SK-N-SH treated with all-trans-retinoic acid at 6 μM for 48 hours (cell line): Measurements from ENCODE around the gene FNDC1.

ENCODE experiments used
- ATAC-seq: fragments of 200-7000 bp; cut with Tn5 transposase; 3 replicates; pipeline ENCODE4 v1.9.1; 2020; ENCODE audit warnings: mild to moderate bottlenecking, moderate library complexity
- ARNTL ChIP-seq: fragments of 450-650 bp; formaldehyde crosslinking; IDR thresholded peaks from 2 replicates; pipeline ENCODE4 v1.5.0; 2020; ENCODE audit warnings: low read depth, mild to moderate bottlenecking, moderate library complexity, borderline replicate concordance
- BACH2 ChIP-seq: fragments of 250-450 bp; sonication (Bioruptor Pico); IDR thresholded peaks from 2 replicates; pipeline ENCODE4 v1.9.0; 2021; ENCODE audit warnings: mild to moderate bottlenecking, borderline replicate concordance
- CREB5 ChIP-seq: fragments of 250-450 bp; sonication (Bioruptor Pico); IDR thresholded peaks from 2 replicates; pipeline ENCODE4 v1.5.1; 2020; ENCODE audit warnings: low read depth, mild to moderate bottlenecking, moderate library complexity
- CSDC2 ChIP-seq: fragments of 250-450 bp; sonication (Bioruptor Pico); IDR thresholded peaks from 2 replicates; pipeline ENCODE4 v1.5.0; 2020; ENCODE audit warnings: mild to moderate bottlenecking, moderate library complexity
- ESRRG ChIP-seq: fragments of 250-450 bp; sonication (Bioruptor Pico); IDR thresholded peaks from 2 replicates; pipeline ENCODE4 v1.6.1; 2021; ENCODE audit warnings: mild to moderate bottlenecking
- ISL1 ChIP-seq: fragments of 250-450 bp; sonication (Bioruptor Pico); IDR thresholded peaks from 2 replicates; pipeline ENCODE4 v2.1.2; 2022; ENCODE audit warnings: mild to moderate bottlenecking, moderate library complexity
- OSR1 ChIP-seq: fragments of 250-450 bp; sonication (Bioruptor Pico); IDR thresholded peaks from 2 replicates; pipeline ENCODE4 v1.8.0; 2022; ENCODE audit warnings: moderate library complexity, mild to moderate bottlenecking, inconsistent platforms
- PATZ1 ChIP-seq: fragments of 250-450 bp; sonication (Bioruptor Pico); IDR thresholded peaks from 2 replicates; pipeline ENCODE4 v1.8.0; 2020; ENCODE audit warnings: mild to moderate bottlenecking, moderate library complexity, borderline replicate concordance
- POU6F1 ChIP-seq: fragments of 250-450 bp; sonication (Bioruptor Pico); IDR thresholded peaks from 2 replicates; pipeline ENCODE4 v1.8.0; 2021; ENCODE audit warnings: low read depth, mild to moderate bottlenecking, moderate library complexity, borderline replicate concordance
- PPARA ChIP-seq: fragments of 250-450 bp; sonication (Bioruptor Pico); IDR thresholded peaks from 2 replicates; pipeline ENCODE4 v1.5.0; 2020; ENCODE audit warnings: mild to moderate bottlenecking, borderline replicate concordance
- RARB ChIP-seq: fragments of 250-450 bp; sonication (Bioruptor Pico); IDR thresholded peaks from 2 replicates; pipeline ENCODE4 v1.8.0; 2021; ENCODE audit warnings: mild to moderate bottlenecking, moderate library complexity
- TCF4 ChIP-seq: fragments of 250-450 bp; sonication (Bioruptor Pico); IDR thresholded peaks from 2 replicates; pipeline ENCODE4 v1.8.0; 2021; ENCODE audit warnings: mild to moderate bottlenecking, moderate library complexity, borderline replicate concordance
- TOX ChIP-seq: fragments of 250-450 bp; sonication (Bioruptor Pico); IDR thresholded peaks from 2 replicates; pipeline ENCODE4 v1.8.0; 2021; ENCODE audit warnings: mild to moderate bottlenecking, moderate library complexity, borderline replicate concordance
- TSHZ2 ChIP-seq: fragments of 250-450 bp; sonication (Bioruptor Pico); IDR thresholded peaks from 2 replicates; pipeline ENCODE4 v1.5.0; 2020; ENCODE audit warnings: mild to moderate bottlenecking, moderate library complexity
- ZC3H10 ChIP-seq: fragments of 250-450 bp; sonication (Bioruptor Pico); IDR thresholded peaks from 2 replicates; pipeline ENCODE4 v1.5.1; 2021; ENCODE audit warnings: mild to moderate bottlenecking, moderate library complexity
- ZFP3 ChIP-seq: fragments of 250-450 bp; sonication (Bioruptor Pico); IDR thresholded peaks from 2 replicates; pipeline ENCODE4 v1.5.0; 2020; ENCODE audit warnings: mild to moderate bottlenecking, moderate library complexity
- ZFP30 ChIP-seq: fragments of 450-650 bp; formaldehyde crosslinking; IDR thresholded peaks from 2 replicates; pipeline ENCODE4 v1.5.0; 2022; ENCODE audit warnings: mild to moderate bottlenecking, moderate library complexity
- ZNF565 ChIP-seq: fragments of 450-650 bp; formaldehyde crosslinking; conservative IDR thresholded peaks from 2 replicates; pipeline ENCODE4 v1.5.0; 2020; ENCODE audit warnings: low read depth, mild to moderate bottlenecking, moderate library complexity
- ZNF8 ChIP-seq: fragments of 450-650 bp; formaldehyde crosslinking; IDR thresholded peaks from 2 replicates; pipeline ENCODE4 v1.5.0; 2020; ENCODE audit warnings: mild to moderate bottlenecking, moderate library complexity

The FNDC1 gene

GRCh38 chr6:159169193-159169555 lies at the start of gene FNDC1:
TSS of gene FNDC1 (plus strand) at chr6:159169400. CDS start at chr6:159169597, 197 bp downstream.
- ATAC-seq, result no peak; the same call in 1 of the 3 replicates
- no peak for TF ChIP-seq ARNTL (CRISPR knock-in tag)
- TF ChIP-seq ZC3H10 (CRISPR knock-in tag), result no peak
- TF ChIP-seq, all 23 proteins: peak for 0

- TF ChIP-seq PPARA (CRISPR knock-in tag) (no peak), ESRRG (no peak), TSHZ2 (CRISPR knock-in tag) (no peak), ZFP30 (CRISPR knock-in tag) (no peak), ZC3H10 (CRISPR knock-in tag) (no peak), ARNTL (CRISPR knock-in tag) (no peak), TCF4 (CRISPR knock-in tag) (no peak), ZNF565 (CRISPR knock-in tag) (no peak), RARB (no peak)
- no peak for ATAC-seq
Measured at GRCh38 chr6:159119791-159120190, 49.4 kb upstream of the FNDC1 start.

GRCh38 chr6:159121486-159121885 lies 47.7 kb upstream of the FNDC1 start:
- ATAC-seq, result no peak
- TF ChIP-seq OSR1, result no peak
- no peak for TF ChIP-seq CSDC2 (CRISPR knock-in tag)
- TF ChIP-seq ZFP3 (CRISPR knock-in tag), result no peak
- TF ChIP-seq BACH2 (CRISPR knock-in tag), result no peak
- no peak for TF ChIP-seq CREB5 (CRISPR knock-in tag)
- TF ChIP-seq ZNF565 (CRISPR knock-in tag), result no peak
- no peak for TF ChIP-seq ZC3H10 (CRISPR knock-in tag)
- no peak for TF ChIP-seq ZNF8 (CRISPR knock-in tag)
- TF ChIP-seq ISL1 (CRISPR knock-in tag), result no peak
- TF ChIP-seq POU6F1 (CRISPR knock-in tag), result no peak
- TF ChIP-seq TOX (CRISPR knock-in tag), result no peak
- TF ChIP-seq ARNTL (CRISPR knock-in tag), result no peak
- no peak for TF ChIP-seq ZFP30 (CRISPR knock-in tag)
- TF ChIP-seq TSHZ2 (CRISPR knock-in tag), result no peak
- no peak for TF ChIP-seq PATZ1 (CRISPR knock-in tag)
- no peak for TF ChIP-seq RARB
